GM19193 (cell line): ENCODE data around the gene INPP5E.
A peak's percentile ranks its signal among the peaks of the same experiment; 100 is the strongest.

Experiments
- POLR2A ChIP-seq: IDR thresholded peaks from 4 replicates; pipeline ENCODE4 v1.6.1; 2011; ENCODE audit not compliant: insufficient read depth, insufficient read length; ENCODE audit errors: extremely low read depth

The INPP5E gene, protein sequence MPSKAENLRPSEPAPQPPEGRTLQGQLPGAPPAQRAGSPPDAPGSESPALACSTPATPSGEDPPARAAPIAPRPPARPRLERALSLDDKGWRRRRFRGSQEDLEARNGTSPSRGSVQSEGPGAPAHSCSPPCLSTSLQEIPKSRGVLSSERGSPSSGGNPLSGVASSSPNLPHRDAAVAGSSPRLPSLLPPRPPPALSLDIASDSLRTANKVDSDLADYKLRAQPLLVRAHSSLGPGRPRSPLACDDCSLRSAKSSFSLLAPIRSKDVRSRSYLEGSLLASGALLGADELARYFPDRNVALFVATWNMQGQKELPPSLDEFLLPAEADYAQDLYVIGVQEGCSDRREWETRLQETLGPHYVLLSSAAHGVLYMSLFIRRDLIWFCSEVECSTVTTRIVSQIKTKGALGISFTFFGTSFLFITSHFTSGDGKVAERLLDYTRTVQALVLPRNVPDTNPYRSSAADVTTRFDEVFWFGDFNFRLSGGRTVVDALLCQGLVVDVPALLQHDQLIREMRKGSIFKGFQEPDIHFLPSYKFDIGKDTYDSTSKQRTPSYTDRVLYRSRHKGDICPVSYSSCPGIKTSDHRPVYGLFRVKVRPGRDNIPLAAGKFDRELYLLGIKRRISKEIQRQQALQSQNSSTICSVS

DNA sequence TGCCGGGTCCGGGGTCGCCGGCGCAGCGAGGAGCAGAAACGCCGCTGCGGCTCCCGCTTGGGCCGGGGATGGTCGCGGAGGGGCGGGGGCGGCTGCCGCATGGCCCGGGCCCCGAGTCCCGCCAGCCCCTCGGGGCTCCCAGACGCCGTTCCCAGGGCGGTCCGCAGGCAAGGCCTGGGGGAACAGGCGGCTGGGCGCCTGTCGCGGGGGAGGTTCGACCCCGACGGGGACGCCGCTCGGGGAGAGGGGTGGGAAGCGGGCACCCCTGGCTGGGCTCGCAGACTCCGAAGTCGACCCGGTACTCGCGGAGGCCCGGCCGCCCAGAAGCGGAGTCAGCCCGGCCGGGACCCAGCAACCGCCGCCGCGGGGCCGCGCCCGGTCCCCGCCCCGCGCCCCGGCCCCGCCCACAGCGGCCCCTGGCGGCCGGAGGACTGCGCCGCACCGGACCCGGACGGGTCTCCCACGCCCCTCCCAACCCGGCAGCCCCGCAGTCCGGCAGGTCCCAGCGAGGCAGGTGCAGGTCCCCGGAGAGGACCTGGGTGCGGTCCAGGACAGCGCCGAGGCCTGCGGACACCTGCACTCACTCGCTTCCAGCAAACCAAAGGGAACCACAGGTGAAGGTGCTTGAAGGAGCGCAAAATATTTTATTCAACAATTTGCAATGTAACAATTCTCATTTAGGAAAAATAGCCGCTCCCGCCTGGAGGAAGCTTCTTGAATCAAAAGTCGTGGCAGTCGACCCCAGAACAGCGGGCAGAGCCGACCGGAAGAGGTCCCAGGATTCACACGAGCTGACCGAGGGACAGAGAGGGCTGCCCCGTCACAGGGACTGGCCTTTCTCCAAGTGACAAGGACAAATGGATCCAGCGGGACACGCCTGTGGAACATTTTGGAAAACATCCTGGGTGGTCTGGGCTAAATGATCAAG lies at the start of gene INPP5E:
Gene INPP5E (minus strand): TSS at position 365 of the 928 bp plus-strand sequence. CDS start 426 bp downstream, outside the sequence.
- peak; percentile 32 for TF ChIP-seq POLR2A

DNA sequence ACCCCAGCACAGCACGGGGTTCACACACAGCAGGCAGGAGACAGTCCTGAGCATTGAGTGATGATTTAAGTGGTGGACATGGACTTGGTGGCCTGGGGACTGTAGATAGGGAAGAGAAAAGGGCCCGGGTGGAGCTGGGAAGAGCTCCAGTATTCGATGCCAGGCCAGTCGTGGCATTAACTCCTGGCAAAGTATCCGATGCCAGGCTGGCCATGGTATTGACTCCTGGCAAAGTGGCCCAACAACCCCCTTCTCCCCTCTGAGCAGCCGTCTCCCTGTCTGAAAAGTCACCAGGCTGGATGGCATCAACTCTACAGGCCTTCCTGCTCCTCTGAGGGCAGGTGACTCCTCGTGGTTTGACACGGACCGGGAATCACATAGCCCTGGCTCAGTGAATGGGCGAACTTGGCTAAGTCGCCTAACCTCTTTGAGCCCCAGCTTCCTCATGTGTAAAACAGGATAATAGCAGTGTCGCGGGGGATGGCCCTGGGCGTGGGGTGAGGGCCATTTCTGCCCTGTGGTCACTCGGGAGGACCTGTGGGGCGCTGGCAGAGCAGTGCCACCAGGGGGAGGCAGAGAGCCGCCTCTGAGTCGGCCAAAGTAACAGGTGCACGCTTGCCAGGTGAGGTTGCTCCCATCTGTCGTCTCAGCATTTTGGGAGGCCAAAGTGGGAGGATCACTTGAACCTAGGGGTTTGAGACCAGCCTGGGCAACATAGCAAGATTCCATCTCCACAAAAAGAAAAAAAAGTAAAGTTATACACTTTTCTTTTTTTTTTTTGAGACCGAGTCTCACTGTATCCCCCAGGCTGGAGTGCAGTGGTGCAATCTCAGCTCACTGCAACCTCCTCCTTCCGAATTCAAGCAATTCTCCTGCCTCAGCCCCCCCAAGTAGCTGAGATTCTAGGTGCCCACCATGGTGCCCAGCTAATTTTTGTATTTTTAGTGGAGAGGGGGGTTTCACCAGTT lies 48.9 kb upstream of the INPP5E start:
- no peak for TF ChIP-seq POLR2A

DNA sequence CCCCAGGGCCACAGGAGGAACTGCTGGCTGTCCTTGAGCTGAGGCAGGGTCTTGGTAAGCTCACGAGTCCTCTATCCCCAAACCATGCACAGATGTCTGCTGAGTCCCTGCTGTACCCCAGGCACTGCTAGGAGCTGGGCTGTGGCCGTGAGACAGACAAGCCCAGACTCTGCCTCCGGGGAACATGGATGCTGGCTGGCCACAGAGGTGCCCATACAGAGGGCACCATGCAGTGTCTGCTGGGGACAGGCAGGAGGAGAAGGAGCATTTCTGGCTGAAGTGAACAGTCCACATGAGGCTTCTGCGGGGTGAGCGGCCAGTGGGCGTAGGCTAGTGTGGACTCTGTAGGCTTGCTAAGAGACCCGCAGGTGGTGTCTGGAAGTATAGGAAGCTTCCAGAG lies 48.0 kb upstream of the INPP5E start:
- TF ChIP-seq POLR2A = no peak

DNA sequence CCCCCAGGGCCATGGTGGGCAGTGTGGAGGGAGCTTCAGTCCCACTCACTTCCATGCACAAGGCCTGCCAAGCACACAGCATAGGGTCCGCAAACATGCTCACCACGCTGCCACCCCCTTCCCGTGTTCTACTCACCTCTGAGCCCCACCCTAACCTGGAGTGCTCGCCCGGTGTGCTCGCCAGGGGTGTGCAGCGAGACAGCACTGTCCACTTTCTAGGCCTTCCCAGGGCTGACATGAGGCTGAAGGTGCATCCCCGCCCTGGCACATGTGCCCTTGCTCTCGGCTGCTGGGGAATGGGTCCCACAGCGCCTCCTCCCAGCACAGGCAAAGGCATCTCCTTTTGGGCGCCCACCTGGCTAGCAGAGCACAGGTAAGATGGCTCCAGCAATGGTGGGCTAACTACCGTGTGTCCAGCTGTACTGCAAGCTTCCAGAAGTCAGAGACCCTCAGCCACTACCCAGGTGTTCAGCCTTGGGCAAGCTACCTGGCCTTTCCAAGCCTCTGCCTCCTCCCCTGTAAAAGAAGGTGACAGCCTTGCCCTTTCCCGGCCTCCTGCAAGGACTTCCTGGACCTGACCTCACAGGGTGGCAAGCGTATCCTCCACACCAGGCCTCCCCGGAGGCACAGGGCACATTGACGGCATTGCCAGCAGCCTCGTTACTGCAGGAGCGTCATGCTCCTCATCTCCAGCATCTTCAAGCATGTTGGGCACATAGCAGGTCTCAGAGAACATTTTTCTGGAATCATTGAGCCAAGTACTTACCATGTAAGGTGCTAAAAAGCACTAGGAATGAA lies 47.4 kb upstream of the INPP5E start:
- no peak for TF ChIP-seq POLR2A

DNA sequence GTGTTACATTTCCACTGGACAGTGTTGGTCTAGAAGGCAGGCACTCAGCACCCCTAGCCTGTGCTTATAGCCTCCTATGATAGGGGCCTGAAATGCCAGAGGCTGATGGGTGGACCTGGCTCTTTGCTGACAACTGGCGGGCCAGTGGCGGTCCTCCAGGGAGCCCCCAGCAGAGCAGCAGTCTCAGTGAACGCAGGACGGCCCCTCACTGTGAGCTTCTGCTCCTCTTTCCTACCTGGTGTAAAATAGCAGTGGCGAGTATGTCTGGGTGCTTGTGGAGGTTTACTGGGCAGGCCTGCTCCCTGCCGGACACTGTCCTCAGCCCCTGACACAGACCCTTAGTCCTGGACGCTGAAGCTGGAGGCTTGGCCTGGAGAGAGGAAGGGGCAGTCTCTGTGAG lies 46.5 kb upstream of the INPP5E start:
- TF ChIP-seq POLR2A = no peak

DNA sequence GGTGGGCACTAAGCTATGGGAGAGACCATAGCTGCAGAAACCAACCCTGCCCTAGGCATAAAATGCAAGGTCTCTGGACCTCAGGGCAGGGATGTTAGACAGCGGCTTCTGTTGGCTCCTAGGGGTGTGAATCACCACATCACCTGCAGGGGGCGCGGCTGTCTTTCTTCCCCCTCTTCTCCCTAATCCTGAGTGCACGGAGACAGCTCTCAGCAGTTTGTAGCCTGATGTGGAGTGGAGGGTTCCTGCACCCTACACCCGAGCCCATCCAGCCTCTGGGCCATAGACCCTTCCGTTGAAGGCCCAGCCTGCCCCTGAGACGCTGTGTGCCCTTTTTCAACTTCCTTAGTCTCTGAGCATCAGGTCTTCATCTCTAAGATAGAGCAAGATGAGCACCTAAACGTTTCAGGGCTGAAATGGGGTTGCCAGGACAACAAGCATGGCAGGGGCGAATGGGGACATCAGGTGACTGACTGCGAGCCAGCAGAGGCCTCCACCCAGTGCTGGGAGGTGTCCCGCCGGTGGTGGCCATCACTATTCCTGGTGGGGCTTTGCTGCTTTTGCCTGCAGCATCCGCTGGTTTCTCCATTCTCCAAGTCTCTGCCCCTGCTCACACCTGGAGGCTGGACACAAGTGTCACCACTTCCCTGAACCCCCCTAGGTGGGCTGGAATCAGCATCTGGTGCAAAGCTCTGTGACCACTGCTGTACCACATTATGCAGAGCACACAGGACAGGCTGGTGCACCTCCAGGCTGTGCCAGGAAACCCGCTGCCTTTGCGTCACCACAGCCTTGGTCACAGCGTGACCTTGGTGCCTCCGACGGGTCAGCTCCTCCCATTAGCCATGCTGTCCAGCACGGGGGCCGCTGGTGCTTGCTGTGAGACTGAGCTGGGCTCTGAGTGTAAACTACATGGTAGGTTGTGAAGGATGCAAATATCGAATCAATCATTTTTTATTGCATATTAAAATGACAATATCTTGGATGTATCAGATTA lies 45.7 kb upstream of the INPP5E start:
- no peak for TF ChIP-seq POLR2A

DNA sequence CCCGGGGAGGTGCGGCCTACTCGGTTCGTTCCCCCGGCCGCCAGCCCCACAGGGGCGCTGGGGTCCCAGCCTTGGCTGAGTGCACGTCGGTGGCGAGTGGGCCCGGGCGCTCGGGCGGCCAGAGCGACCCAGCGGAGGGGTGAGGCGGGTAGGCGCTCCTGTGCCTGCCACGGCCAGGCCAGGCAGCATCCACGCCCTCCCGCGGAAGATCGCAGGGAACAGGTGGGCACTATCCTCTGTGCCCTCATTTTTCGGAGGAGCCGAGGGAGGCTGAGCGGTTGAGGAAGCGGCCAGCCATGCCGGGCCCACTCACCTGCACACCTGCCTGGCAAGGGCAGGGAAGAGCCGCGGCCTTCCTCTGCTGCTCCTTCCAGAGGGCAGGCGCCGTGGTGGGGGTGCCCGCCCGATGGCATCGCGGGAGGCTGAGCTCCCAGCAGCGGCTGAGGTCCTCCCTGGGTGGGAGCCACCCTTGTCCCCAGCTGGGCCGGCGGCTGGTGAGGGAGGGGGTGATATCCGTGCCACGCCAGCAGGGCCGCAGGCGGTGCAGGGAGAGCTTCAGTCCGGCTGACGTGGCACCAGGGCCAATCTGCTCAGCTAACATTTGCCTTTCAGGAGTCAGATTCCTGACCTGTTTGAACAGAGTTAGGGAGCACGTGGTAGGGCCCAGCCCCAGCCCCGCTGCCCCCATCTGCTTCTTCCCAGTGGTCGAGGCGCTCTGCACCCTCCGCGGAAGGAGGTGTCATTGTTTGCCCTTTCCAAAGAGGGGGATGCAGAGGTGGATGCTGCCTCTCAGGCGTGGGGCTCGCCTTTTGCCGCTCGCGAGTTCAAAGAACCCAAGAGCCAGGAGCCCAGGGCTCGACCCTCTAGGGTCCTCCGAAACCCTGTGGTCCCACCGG lies 44.8 kb upstream of the INPP5E start:
- TF ChIP-seq POLR2A = no peak

DNA sequence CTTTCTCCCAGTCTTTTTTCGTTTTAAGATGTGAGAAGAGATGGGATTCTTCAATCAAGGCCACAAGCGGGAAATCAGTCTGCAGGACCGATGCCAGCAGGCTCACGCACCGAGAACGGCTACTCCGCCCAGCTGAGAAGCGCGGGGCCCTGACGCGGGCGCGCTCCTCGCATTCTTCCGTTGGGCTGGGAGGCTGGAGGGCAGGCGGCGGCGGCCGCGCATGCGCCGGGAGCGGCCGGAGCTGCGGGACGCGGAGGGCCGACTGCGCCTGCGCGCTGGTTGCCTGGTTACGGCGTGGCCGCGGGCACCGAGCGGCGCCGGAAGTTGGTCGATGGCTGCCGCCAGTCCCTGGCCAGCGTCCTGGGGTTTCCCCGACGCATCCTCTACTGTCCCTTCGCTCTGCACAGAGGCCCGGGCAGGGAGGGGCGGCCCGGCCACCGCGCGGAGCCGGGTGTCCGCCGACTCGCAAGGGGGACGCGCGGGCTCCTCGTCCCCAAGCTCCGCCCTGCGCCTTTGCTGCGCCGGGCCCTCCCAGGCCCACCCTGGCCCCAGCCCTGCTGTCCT lies 44.0 kb upstream of the INPP5E start:
- peak; percentile 70 for TF ChIP-seq POLR2A

DNA sequence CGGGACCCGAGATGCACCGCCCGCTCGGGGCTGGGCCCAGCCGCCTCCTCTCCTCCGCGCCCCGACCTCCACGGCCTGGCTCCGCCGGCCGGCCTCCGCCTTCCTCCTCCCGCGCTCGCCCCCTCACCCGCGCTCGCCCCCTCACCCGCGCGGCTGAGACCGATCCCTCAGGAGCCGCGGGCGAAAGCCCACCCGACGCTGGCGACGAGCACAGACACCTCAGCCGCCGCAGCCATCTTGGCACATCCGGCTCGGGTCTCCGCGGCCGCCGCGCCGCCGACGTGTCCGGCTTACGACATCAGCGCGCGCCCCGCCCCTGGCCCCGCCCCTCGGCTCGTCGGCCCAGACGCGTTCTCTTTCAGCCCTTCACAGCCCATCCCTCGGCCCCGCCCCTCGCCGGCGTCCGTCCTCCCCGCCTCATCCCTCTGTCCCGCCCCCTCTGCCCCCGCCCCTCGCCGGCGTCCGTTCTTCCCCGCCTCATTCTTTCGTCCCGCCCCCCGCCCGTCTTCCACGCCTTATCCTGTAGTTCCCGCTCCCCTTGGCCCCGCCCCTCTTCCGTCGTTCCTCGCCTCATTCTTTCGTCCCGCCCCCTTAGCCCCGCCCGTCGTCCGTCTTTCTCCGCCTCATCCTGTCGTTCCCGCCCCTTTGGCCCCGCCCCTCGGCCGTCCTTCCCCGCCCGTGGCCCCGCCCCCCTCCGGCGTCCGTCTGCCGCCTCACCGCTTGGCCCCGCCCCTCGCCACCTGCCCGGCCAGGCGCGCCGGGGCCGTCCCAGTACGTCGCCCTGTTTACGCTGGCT lies 43.3 kb upstream of the INPP5E start, which contains the start of gene SEC16A:
Gene SEC16A (minus strand): TSS at position 248 of the 796 bp plus-strand sequence. CDS start 5,425 bp downstream, outside the sequence.
- peak; percentile 88 for TF ChIP-seq POLR2A
